NT2/D1 (cell line): ENCODE data around the gene DOCK10.

Experiments
- SUZ12 ChIP-seq: IDR thresholded peaks from 2 replicates; pipeline ENCODE4 v1.6.1; 2011; ENCODE audit not compliant: insufficient read length, insufficient read depth; ENCODE audit errors: extremely low read depth
- YY1 ChIP-seq: IDR thresholded peaks from 2 replicates; pipeline ENCODE4 v1.6.1; 2011; ENCODE audit not compliant: insufficient read length, insufficient read depth
- ZNF274 ChIP-seq: IDR thresholded peaks from 2 replicates; pipeline ENCODE4 v1.6.1; 2011; ENCODE audit warnings: mild to moderate bottlenecking, low read depth, low read length

- TF ChIP-seq ZNF274 (no peak), YY1 (no peak), SUZ12 (no peak)
Observed at GRCh38 chr2:224919472-224920110, 122.7 kb downstream of the DOCK10 start.
